HCT116 (cell line): Measurements from ENCODE around the gene MAGOH.

Experiments
- EZH2 ChIP-seq: fragments of 200-600 bp; sonication (generic); IDR thresholded peaks from 2 replicates; pipeline ENCODE4 v1.6.1; 2017; ENCODE audit warnings: antibody characterized with exemption, mixed run types
- TCF7L2 ChIP-seq: IDR thresholded peaks from 2 replicates; pipeline ENCODE4 v1.7.0; 2011; ENCODE audit warnings: borderline replicate concordance, inconsistent platforms; ENCODE audit not compliant: insufficient read depth, insufficient read length; ENCODE audit errors: extremely low read depth
- TF ChIP-seq, protein P1 (sequence below), 3 experiments: fragments of 200-600 bp in 1 of 3; sonication (generic) in 1 of 3; IDR thresholded peaks in 2 of 3; conservative IDR thresholded peaks in 1 of 3; 2 replicates each; pipeline ENCODE4 v1.5.1; 2012 to 2017; ENCODE audit warnings: low read depth in 2 of 3, low read length in 2 of 3, antibody characterized with exemption in 1 of 3, borderline replicate concordance in 1 of 3, control low read depth in 1 of 3, mild to moderate bottlenecking in 1 of 3, mixed read lengths in 1 of 3, mixed run types in 1 of 3, moderate library complexity in 1 of 3; ENCODE audit not compliant: insufficient read depth in 1 of 3

DNA sequence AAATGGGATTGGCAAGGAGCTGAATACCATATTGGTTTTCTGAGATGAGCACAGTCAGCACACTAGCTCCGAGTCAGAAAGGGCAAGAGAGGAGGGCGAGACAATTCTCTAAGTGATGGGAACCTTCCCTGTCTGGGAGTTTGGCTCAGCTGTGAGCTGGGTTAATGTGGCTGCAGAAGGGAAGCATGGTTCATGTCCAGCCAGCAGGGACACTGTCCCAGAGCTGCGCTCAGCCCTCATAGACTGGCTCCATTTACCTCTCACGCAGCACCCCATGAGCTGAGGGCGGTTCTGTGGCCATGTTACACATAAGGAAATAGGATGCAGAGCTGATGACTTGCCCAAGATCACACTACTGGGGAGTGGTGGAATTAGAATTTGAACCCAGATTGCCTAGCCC lies 57.4 kb downstream of the MAGOH start:
- TF ChIP-seq, protein P1, sequence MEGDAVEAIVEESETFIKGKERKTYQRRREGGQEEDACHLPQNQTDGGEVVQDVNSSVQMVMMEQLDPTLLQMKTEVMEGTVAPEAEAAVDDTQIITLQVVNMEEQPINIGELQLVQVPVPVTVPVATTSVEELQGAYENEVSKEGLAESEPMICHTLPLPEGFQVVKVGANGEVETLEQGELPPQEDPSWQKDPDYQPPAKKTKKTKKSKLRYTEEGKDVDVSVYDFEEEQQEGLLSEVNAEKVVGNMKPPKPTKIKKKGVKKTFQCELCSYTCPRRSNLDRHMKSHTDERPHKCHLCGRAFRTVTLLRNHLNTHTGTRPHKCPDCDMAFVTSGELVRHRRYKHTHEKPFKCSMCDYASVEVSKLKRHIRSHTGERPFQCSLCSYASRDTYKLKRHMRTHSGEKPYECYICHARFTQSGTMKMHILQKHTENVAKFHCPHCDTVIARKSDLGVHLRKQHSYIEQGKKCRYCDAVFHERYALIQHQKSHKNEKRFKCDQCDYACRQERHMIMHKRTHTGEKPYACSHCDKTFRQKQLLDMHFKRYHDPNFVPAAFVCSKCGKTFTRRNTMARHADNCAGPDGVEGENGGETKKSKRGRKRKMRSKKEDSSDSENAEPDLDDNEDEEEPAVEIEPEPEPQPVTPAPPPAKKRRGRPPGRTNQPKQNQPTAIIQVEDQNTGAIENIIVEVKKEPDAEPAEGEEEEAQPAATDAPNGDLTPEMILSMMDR (IDR thresholded peaks at IDR 0.05 in 2 of 3, conservative IDR thresholded peaks at IDR 0.05 in 1 of 3; ENCODE audit: borderline replicate concordance in 1 of 3, insufficient read depth in 1 of 3, low read depth in 2 of 3, low read length in 2 of 3): no peak
- no peak for TF ChIP-seq EZH2
- no peak for TF ChIP-seq TCF7L2
